ENCODE results near the gene TTC7B. TPM values are rescaled to one million over a fixed set of nuclear protein-coding genes. Genes with fewer than 3 reads are reported as not detected.

Gene TTC7B
- total and polyA plus RNA-seq, 2 experiments from 2014 or later, result 5.2 to 28.2 TPM

- H3K9ac ChIP-seq, result peak overlapping the region; percentile 58
- TF ChIP-seq EZH2 (IDR thresholded peaks at IDR 0.05; ENCODE audit: insufficient read depth, poor library complexity, severe bottlenecking) (no peak), EZH2phosphoT487 (IDR thresholded peaks at IDR 0.05; ENCODE audit: insufficient read depth, low read depth) (no peak)
- no peaks in the 10 kb centered on the region for H3K79me2 ChIP-seq (ENCODE audit: insufficient read depth)
- 18 to 20% methylated on average over 7 of the region's 7 CpGs for WGBS, 2 experiments (ENCODE audit: low coverage in 1 of 2, low lambda C conversion rate in 2 of 2, missing lambda C conversion rate in 2 of 2)
- in situ Hi-C loops (cut with MboI), result no loop called here
- H2AFZ ChIP-seq, result no peak overlapping the region
- H3K27me3 ChIP-seq (replicated peaks; ENCODE audit: insufficient read depth), result no peaks in the 10 kb centered on the region
- peak overlapping the region; percentile 79 for H3K27ac ChIP-seq
- peaks cover 34% of the 10 kb centered on the region for H3F3A ChIP-seq (ENCODE audit: insufficient read depth)
- peak overlapping the region; percentile 51 for H3K4me2 ChIP-seq (ENCODE audit: unreplicated experiment)
- no peaks in the 10 kb centered on the region for H3K9me2 ChIP-seq (ENCODE audit: insufficient read depth)
- H3K4me3 ChIP-seq, result 0 out of 2 replicates have a peak overlapping the region, but pooled peaks have one; percentile 25
- DNase-seq, result peak; percentile 91
- H3K9me3 ChIP-seq (ENCODE audit: low read depth), result no peaks in the 10 kb centered on the region
- H4K20me1 ChIP-seq (ENCODE audit: insufficient read depth), result no peaks in the 10 kb centered on the region
- H3K4me1 ChIP-seq (ENCODE audit: insufficient read depth), result peaks cover 41% of the 10 kb centered on the region
- no peaks in the 10 kb centered on the region for H3K36me3 ChIP-seq (ENCODE audit: low read depth)
These were observed 140.8 kb downstream of the TTC7B start for GRCh38 chr14:90675399-90675798.

- peak overlapping the region; percentile 79 for H3K27ac ChIP-seq
- peaks cover 41% of the 10 kb centered on the region for H3K4me1 ChIP-seq (ENCODE audit: insufficient read depth)
- no peak for DNase-seq
- H3K27me3 ChIP-seq (replicated peaks; ENCODE audit: insufficient read depth), result no peaks in the 10 kb centered on the region
- peaks cover 34% of the 10 kb centered on the region for H3F3A ChIP-seq (ENCODE audit: insufficient read depth)
- peak overlapping the region; percentile 49; the same call in 1 of the 2 replicates for H3K9ac ChIP-seq
- no peak overlapping the region for H3K4me3 ChIP-seq
- H4K20me1 ChIP-seq (ENCODE audit: insufficient read depth), result no peaks in the 10 kb centered on the region
- no peak overlapping the region for H2AFZ ChIP-seq
- no peaks in the 10 kb centered on the region for H3K79me2 ChIP-seq (ENCODE audit: insufficient read depth)
- H3K9me3 ChIP-seq (ENCODE audit: low read depth), result no peaks in the 10 kb centered on the region
- 70 to 73% methylated on average over 5 of the region's 5 CpGs for WGBS, 2 experiments (ENCODE audit: low coverage in 1 of 2, low lambda C conversion rate in 2 of 2, missing lambda C conversion rate in 2 of 2)
- in situ Hi-C loops (cut with MboI), result no loop called here
- H3K4me2 ChIP-seq (ENCODE audit: unreplicated experiment), result no peak overlapping the region
- no peaks in the 10 kb centered on the region for H3K36me3 ChIP-seq (ENCODE audit: low read depth)
- TF ChIP-seq EZH2 (IDR thresholded peaks at IDR 0.05; ENCODE audit: insufficient read depth, poor library complexity, severe bottlenecking) (no peak), EZH2phosphoT487 (IDR thresholded peaks at IDR 0.05; ENCODE audit: insufficient read depth, low read depth) (no peak)
- H3K9me2 ChIP-seq (ENCODE audit: insufficient read depth), result no peaks in the 10 kb centered on the region
These were observed 141.5 kb downstream of the TTC7B start for GRCh38 chr14:90674716-90675115.

- Histone ChIP-seq H3K36me3 (ENCODE audit: low read depth) (no peaks in the 10 kb centered on the region), H2AFZ (no peak overlapping the region), H3K4me3 (no peak overlapping the region), H3K9me3 (ENCODE audit: low read depth) (no peaks in the 10 kb centered on the region), H3K9ac (no peak overlapping the region), H4K20me1 (ENCODE audit: insufficient read depth) (no peaks in the 10 kb centered on the region), H3K79me2 (ENCODE audit: insufficient read depth) (no peaks in the 10 kb centered on the region), H3K4me1 (ENCODE audit: insufficient read depth) (peaks cover 41% of the 10 kb centered on the region), H3K27me3 (replicated peaks; ENCODE audit: insufficient read depth) (no peaks in the 10 kb centered on the region), H3K27ac (no peak overlapping the region), H3F3A (ENCODE audit: insufficient read depth) (peaks cover 34% of the 10 kb centered on the region), H3K4me2 (ENCODE audit: unreplicated experiment) (no peak overlapping the region), H3K9me2 (ENCODE audit: insufficient read depth) (no peaks in the 10 kb centered on the region)
- DNase-seq, result no peak
- no peak for TF ChIP-seq EZH2 (IDR thresholded peaks at IDR 0.05; ENCODE audit: insufficient read depth, poor library complexity, severe bottlenecking)
- no peak for TF ChIP-seq EZH2phosphoT487 (IDR thresholded peaks at IDR 0.05; ENCODE audit: insufficient read depth, low read depth)
- in situ Hi-C loops (cut with MboI), result no loop called here
- WGBS, 2 experiments (ENCODE audit: low coverage in 1 of 2, low lambda C conversion rate in 2 of 2, missing lambda C conversion rate in 2 of 2), result 93 to 94% methylated on average over 8 of the region's 8 CpGs
These were observed 142.1 kb downstream of the TTC7B start for GRCh38 chr14:90674043-90674670.

- Histone ChIP-seq H3K4me3 (no peak overlapping the region), H3K4me1 (ENCODE audit: insufficient read depth) (peaks cover 19% of the 10 kb centered on the region), H3F3A (ENCODE audit: insufficient read depth) (peaks cover 12% of the 10 kb centered on the region), H4K20me1 (ENCODE audit: insufficient read depth) (no peaks in the 10 kb centered on the region), H2AFZ (no peak overlapping the region), H3K9me3 (ENCODE audit: low read depth) (no peaks in the 10 kb centered on the region), H3K36me3 (ENCODE audit: low read depth) (no peaks in the 10 kb centered on the region), H3K9ac (no peak overlapping the region), H3K27me3 (replicated peaks; ENCODE audit: insufficient read depth) (no peaks in the 10 kb centered on the region), H3K79me2 (ENCODE audit: insufficient read depth) (no peaks in the 10 kb centered on the region), H3K4me2 (ENCODE audit: unreplicated experiment) (no peak overlapping the region), H3K27ac (no peak overlapping the region), H3K9me2 (ENCODE audit: insufficient read depth) (no peaks in the 10 kb centered on the region)
- no peak for DNase-seq
- WGBS, 2 experiments (ENCODE audit: low coverage in 1 of 2, low lambda C conversion rate in 2 of 2, missing lambda C conversion rate in 2 of 2), result 61 to 62% methylated on average over 10 of the region's 10 CpGs
- TF ChIP-seq EZH2phosphoT487 (IDR thresholded peaks at IDR 0.05; ENCODE audit: insufficient read depth, low read depth) (no peak), EZH2 (IDR thresholded peaks at IDR 0.05; ENCODE audit: insufficient read depth, poor library complexity, severe bottlenecking) (no peak)
- in situ Hi-C loops (cut with MboI), result no loop called here
These were observed 144.6 kb downstream of the TTC7B start for GRCh38 chr14:90671382-90672234.
